Measurements from ENCODE around the gene LRRC37B. TPM values are rescaled to one million over a fixed set of nuclear protein-coding genes. Genes with fewer than 3 reads are reported as not detected.
"Not testable (repeated sequence)": the region's sequence is repeated elsewhere in the genome, so short reads cannot be mapped to it uniquely, and the experiment has no call there.

Gene LRRC37B
- total RNA-seq, 2 donors from 2014 or later: 18.3 to 27.9 TPM

DNA sequence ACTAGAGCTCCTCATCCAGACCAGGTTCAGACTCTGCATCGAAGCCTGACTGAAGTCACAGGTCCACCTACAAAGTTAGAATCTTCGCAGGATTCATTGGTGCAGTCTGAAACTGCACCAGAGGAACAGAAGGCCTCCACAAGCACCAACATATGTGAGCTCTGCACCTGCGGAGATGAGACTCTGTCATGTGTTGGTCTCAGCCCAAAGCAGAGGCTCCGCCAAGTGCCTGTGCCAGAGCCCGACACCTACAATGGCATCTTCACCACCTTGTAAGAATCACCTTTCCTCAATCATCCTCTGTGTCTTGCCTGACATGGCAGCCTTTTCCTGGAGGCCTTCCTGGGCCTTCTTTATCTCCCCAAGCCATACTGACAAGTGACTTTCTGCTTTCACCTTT, 15.4 kb downstream of the LRRC37B start:
- ATAC-seq; DNase-seq (ENCODE audit: low spot score in 2 of 2); H3K36me3 Mint-ChIP-seq; H3K27ac Mint-ChIP-seq; H3K9me3 Mint-ChIP-seq: not testable (repeated sequence)

DNA sequence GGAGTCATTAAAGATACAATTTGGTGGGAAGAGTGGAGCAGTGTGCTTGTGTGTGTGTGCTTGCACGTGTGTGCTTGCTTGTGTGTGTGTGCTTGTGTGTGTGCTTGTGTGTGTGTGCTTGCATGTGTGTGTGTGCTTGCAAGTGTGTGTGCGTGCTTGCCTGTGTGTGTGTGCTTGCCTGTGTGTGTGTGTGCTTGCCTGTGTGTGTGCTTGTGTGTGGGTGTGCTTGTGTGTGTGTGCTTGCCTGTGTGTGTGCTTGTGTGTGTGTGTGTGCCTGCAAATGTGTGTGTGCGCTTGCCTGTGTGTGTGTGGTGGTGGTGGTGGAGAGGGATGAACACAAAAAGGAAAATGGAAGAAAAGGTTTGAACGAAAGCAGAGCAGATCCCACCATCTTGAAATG, 20.1 kb downstream of the LRRC37B start:
- H3K9me3 Mint-ChIP-seq; ATAC-seq; H3K36me3 Mint-ChIP-seq; H3K27ac Mint-ChIP-seq; DNase-seq (ENCODE audit: low spot score in 2 of 2): not testable (repeated sequence)

DNA sequence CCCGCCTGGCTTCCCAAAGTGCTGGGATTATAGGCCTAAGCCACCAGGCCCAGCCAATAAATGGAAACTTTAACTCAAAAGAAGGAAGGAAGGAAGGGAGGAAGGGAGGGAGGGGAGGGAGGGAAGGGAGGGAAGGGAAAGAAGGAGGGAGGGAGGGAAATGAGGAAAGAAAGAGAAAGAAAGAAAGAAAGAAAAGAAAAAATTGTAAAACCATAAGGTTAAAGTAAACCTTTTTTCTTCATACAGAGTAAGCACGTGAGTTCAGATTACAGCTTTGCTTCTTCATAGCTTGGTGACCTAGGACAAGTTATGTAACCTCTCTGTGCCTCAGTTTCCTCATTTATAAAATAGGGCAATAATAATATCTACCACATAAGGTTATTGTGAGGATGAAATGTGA, 26.0 kb downstream of the LRRC37B start:
- Mint-ChIP-seq H3K9me3 (no peaks in the 10 kb centered on the region), H3K27ac (no peak overlapping the region), H3K36me3 (peaks cover 5% of the 10 kb centered on the region in 2 donors)
- ATAC-seq (no peak), DNase-seq (ENCODE audit: low spot score in 2 of 2) (no peak)

DNA sequence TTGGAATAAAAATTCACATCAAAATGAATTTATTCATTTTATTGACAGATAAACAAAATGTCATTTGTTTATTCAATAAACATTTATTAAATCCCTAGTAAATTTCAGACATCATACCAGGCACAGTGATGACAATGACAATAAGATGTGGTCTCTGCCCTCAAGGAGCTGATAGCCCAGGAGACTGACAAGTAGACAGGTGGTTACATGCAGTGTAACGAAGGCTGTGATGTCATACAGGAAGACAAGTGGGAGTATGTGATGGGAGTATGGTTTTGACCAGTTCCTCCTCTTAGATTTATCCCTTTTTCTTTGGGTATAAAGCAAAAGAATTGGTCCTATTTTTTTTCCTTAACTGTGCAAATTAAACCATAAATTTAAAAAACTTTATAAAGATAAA, 26.6 kb downstream of the LRRC37B start:
- ATAC-seq; H3K27ac Mint-ChIP-seq; H3K36me3 Mint-ChIP-seq; DNase-seq (ENCODE audit: low spot score in 2 of 2); H3K9me3 Mint-ChIP-seq: not testable (repeated sequence)

DNA sequence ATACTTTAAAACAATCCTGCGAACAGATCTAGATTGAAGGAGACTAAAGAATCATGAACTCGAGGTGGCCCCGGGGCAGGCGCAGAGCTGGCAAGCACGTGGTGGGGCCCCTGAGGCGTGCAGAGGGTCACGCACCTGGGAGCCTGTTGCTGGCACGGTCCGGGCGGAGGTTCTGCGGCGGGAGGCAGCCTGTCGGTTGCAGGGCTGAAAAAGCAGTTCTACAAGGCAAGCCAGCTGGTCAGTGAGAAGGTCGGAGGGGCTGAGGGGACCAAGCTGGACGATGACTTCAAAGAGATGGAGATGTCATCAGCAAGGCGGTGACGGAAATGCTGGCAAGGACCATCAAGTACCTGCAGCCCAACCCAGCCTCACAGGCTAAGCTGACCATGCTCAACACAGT, 33.1 kb downstream of the LRRC37B start:
- H3K27ac Mint-ChIP-seq; H3K9me3 Mint-ChIP-seq; H3K36me3 Mint-ChIP-seq; ATAC-seq; DNase-seq (ENCODE audit: low spot score in 2 of 2): not testable (repeated sequence)

DNA sequence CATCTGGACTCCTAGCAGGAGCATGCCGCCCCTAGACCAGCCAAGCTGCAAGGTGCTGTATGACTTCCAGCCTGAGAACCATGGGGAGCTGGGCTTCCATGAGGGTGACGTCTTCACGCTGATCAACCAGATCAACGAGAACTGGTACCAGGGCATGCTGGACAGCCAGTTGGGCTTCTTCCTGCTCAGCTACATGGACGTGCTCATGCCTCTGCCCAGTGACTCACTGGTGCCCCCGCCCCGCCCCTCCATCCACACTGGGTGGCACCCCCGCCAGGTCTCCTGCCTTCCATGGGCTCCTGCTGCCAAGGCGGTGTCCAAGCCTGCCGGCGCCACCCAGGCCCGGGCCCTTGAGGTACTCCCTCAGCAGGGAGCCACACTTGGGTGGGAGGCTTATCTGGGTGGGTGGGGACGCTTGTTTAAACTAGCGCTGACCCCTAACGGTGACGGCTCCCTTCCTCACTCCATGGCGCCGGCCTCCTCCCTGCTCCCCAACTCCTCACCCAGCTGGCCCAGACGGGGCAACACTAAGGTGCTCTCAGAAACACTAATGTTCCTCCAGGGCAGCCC, 34.2 kb downstream of the LRRC37B start:
- not testable (repeated sequence) for ATAC-seq; DNase-seq (ENCODE audit: low spot score in 2 of 2); H3K9me3 Mint-ChIP-seq; H3K36me3 Mint-ChIP-seq
- H3K27ac Mint-ChIP-seq: peak overlapping the region in 1 of 2 donors; percentile 15

DNA sequence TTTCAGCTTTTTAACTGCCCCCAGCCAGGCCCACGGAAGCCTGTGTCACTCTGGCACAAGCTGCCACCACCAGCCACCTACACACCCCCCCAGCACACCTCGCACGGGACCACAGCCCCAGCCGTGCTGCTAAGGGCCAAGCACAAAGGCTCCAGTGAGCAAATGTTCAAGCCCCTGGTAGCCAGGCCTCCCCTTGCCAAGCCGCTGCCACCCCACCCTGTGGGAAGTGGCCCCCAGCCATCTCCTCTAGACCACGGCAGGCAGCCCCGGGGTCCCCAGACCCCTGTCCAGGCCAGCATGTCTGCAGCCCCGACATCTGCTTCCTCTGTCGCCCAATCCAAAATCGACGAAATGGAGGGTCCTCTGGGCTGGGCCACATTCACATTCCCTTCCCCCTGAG, 35.1 kb downstream of the LRRC37B start:
- H3K27ac Mint-ChIP-seq; H3K9me3 Mint-ChIP-seq; DNase-seq (ENCODE audit: low spot score in 2 of 2); ATAC-seq; H3K36me3 Mint-ChIP-seq: not testable (repeated sequence)

DNA sequence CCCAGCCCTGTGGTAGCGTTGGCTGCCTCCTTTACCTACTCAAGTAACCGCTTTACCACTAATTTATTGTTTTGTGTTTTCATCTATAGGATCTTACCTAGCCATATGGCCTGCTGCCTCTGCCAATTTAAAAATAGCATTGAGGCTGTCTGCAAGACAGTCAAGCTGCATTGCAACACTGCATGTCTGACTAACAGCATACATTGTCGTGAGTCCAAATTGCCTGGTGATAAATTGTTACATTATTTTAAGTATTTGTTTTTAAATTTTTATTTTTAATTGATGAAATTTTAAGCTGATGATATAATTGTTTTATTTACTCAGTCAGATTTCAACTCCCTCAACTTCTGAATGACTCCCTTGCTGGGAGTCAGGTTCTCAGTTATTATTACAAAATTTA, 38.4 kb downstream of the LRRC37B start:
- not testable (repeated sequence) for ATAC-seq; DNase-seq (ENCODE audit: low spot score in 2 of 2); H3K9me3 Mint-ChIP-seq; H3K36me3 Mint-ChIP-seq; H3K27ac Mint-ChIP-seq

DNA sequence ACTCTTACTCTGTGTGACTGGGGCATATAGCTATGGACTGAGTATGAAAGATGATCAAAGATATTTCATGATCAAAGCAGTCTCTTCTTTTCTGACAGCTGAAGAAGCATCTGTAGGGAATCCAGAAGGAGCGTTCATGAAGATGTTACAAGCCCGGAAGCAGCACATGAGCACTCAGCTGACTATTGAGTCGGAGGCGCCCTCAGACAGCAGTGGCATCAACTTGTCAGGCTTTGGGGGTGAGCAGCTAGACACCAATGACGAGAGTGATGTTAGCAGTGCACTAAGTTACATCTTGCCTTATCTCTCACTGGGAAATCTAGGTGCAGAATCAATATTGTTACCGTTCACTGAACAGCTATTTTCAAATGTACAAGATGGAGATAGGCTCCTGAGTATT, 40.5 kb downstream of the LRRC37B start:
- not testable (repeated sequence) for H3K9me3 Mint-ChIP-seq; ATAC-seq; H3K27ac Mint-ChIP-seq; DNase-seq (ENCODE audit: low spot score in 2 of 2); H3K36me3 Mint-ChIP-seq

DNA sequence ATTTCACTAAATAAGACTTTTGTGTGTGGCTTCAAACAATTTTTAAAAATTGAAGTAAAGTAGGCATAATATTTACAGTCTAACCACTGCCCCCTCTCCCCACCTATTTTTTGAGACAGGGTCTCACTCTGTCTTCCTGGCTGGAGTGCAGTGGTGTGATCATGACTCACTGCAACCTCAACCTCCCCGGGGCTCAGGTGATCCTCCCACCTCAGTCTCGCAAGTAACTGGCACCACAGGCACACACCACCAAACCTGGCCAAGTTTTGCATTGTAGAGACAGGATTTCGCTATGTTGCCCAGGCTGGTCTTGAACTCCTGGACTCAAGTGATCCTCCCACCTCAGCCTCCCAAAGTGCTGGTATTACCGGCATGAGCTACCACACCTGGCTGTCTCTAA, 47.8 kb downstream of the LRRC37B start:
- H3K9me3 Mint-ChIP-seq; DNase-seq (ENCODE audit: low spot score in 2 of 2): not testable (repeated sequence)
- peak; percentile 32 to 56 for ATAC-seq

DNA sequence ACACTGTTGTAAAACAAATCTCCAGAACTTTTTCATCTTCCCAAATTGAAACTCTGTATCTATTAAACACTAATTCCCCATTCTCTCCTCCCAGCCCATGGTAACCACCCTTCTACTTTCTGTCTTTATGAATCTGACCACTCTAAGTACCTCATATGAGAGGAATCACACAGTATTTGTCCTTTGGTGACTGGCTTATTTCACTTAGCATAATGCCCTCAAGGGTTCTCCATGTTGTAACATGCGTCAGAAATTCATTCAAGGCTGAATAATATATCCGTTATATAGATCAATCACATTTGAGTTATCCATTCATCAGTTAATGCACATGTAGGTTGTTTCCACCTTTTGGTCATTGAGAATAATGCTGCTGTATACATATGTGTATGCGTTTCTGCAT, 48.2 kb downstream of the LRRC37B start:
- not testable (repeated sequence) for H3K9me3 Mint-ChIP-seq; H3K27ac Mint-ChIP-seq; ATAC-seq; H3K36me3 Mint-ChIP-seq; DNase-seq (ENCODE audit: low spot score in 2 of 2)

More for the DNA sequence above, 47.8 kb downstream of the LRRC37B start:
- not testable (repeated sequence) for H3K36me3 Mint-ChIP-seq
- H3K27ac Mint-ChIP-seq: peak overlapping the region in 1 of 2 donors; percentile 22

DNA sequence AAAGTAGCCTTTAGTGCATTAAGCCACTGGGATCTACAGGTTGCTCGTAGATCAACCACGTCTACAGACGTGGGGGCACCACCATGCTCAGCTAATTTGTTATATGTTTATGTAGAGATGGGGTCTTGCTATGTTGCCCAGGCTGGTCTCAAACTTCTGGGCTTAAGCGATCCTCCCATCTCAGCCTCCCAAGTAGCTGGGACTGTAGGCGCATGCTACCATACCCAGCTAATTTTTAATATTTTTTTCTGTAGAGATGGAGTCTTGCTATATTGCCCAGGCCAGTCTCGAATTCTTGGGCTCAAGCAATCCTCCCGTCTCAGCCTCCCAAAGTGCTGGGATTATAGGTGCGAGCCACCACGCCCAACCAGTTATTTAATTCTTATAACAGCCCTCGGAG, 49.3 kb downstream of the LRRC37B start:
- H3K36me3 Mint-ChIP-seq; ATAC-seq; H3K9me3 Mint-ChIP-seq; DNase-seq (ENCODE audit: low spot score in 2 of 2); H3K27ac Mint-ChIP-seq: not testable (repeated sequence)

DNA sequence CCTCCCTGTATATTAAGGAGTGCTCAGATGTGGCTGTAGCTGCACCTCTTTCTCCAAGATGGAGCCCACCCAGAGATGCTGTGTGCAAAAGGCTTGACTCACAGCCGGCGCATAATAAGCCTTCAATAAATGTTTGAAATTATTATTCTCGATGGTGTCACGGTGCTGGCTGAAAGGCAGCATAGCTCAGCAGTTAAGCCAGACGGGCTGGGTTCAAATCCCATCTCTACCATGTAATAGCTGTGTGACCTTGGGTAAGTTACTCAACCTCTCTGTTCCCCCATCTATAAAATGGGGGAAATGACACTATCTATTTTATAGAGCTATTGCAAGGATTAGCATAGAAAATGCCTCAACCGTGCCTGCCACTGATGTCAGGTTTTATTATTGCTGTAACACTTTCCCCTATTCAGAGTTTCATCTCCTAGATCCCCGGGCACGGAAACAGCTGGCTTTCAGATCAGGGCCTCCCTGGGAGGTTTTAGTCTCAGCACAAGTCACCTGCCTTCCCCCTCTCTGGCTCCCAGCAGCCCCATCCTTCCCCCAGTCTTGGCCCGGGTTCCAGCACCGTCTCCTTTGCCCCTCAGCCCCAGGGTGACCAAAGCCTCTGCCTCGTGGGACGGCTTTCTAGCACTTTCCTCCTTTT, 50.4 kb downstream of the LRRC37B start:
- DNase-seq (ENCODE audit: low spot score in 2 of 2); ATAC-seq; H3K27ac Mint-ChIP-seq; H3K9me3 Mint-ChIP-seq; H3K36me3 Mint-ChIP-seq: not testable (repeated sequence)

DNA sequence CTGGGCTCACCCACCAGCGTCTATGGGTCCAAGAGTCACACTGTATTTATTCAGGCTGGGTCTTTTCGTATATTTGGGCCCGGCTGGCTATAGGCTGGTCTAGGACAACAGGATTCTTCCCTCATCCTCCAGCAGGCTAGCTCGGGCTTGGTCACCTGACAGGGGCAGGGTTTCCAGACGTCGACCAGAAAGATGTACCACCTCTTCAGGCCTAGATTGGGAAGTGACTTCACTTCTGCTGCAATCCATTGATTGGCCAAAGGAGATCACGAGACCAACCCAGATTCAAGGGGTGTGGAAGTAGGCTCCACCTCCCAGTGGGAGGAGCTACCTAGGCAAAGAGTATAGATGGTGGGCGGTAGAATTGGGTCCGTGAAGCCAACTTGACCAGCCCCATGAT, 53.5 kb downstream of the LRRC37B start:
- H3K27ac Mint-ChIP-seq; DNase-seq (ENCODE audit: low spot score in 2 of 2); H3K36me3 Mint-ChIP-seq; H3K9me3 Mint-ChIP-seq: not testable (repeated sequence)
- ATAC-seq: peak; percentile 72 to 77

DNA sequence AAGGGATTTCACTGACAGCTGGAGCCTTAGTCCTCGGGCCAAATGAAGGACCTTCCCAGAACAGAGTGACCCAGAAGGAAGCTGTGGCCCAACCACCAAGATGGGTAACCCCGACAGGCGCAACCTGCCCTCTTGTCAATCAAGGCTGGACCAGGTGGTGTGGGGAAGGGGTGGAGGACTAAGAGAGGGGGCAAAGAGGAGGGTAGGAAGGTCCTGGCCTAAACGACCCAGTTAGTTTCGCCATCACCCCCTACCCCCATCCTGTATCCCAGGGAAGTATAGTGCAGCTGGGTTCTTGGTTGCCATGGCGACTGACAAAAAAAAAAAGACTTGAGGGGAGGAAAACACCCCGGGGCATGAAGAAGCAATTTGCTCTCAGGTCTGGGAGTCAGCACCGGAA, 54.7 kb downstream of the LRRC37B start:
- not testable (repeated sequence) for H3K36me3 Mint-ChIP-seq; H3K27ac Mint-ChIP-seq; DNase-seq (ENCODE audit: low spot score in 2 of 2); ATAC-seq; H3K9me3 Mint-ChIP-seq

DNA sequence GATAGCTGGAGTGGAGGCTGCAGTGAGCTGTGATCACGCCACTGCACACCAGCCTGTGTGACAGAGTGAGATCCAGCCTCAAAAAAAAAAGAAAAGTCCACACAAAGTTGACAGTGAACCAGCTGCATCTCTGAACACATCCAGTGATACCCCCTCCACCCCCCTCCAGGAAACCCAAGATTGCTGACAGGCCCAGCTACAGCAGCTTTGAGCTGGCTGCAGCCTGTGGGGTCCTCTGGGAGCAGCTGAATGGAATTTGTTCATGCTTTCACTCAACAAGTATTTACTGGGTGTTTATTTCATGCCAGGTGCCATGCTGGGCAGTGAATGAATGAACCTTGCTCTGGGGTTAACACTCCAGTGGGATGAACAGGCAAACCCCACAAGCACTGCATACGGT, 56.9 kb downstream of the LRRC37B start:
- not testable (repeated sequence) for H3K9me3 Mint-ChIP-seq; ATAC-seq; H3K27ac Mint-ChIP-seq; H3K36me3 Mint-ChIP-seq; DNase-seq (ENCODE audit: low spot score in 2 of 2)

DNA sequence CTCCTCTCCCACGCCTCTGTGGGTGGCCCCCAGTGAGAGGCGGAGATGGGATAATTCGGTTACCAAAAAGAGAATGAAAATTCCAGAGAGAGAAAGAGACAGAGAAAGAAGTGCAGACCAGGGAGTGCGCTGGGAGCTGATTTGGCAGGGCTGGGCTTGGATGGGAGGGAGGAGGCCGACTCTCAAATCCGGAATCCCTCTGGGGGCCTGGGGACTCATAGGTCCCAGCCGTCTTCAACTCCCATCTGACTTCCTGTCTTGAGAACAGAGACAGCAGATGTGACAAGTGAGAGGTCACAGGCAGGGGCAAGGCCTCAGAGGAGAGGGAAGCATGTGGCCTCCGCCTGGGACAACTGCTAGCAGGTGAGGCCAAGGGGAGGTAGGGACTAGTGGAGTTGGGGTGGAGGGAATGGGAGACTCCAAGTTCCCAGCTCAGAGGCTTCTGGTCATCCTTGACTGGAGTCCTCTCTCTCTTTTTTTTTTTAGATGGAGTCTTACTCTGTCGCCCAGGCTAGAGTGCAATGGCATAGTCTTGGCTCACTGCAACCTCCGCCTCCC, 59.0 kb downstream of the LRRC37B start:
- DNase-seq (ENCODE audit: low spot score in 2 of 2); H3K9me3 Mint-ChIP-seq; ATAC-seq; H3K27ac Mint-ChIP-seq; H3K36me3 Mint-ChIP-seq: not testable (repeated sequence)

Data from activated naive CD4-positive, alpha-beta T cell treated with anti-CD3 and anti-CD28 coated beads, Interleukin-2, amount 50 U/mL, for 72 hours (primary cell).